HepG2 (cell line): ENCODE data around the gene ADARB2. TPM values are rescaled to one million over a fixed set of nuclear protein-coding genes. Genes with fewer than 3 reads are reported as not detected.

Source experiments
- ATAC-seq: fragments of 200-7000 bp; cut with Tn5 transposase; 3 replicates; pipeline ENCODE4 v1.9.1; 2020; ENCODE audit warnings: mild to moderate bottlenecking, moderate library complexity
- BruUV-seq: library from RNA; stranded (reverse); fragments of 400-500 nt; replicated peaks from 2 replicates; lab custom pipeline; 2021; lab: Mats Ljungman, UMichigan
- CTCF ChIA-PET: fragments of 300-600 bp; formaldehyde crosslinking; extraction: SDS; loops from one replicate; lab custom pipeline; 2021; ENCODE audit warnings: low total read pairs, inconsistent platforms, low intra/inter-chr PET ratio; lab: Yijun Ruan, JAX
- POLR2A ChIA-PET: fragments of 350-600 bp; sonication (Branson Sonifier 250); formaldehyde crosslinking; loops from one replicate; lab custom pipeline; 2020; ENCODE audit warnings: antibody characterized with exemption, inconsistent platforms; lab: Yijun Ruan, JAX
- DNase-seq: peaks from one replicate; pipeline ENCODE4 v3.0.0-alpha.2; 2015; ENCODE audit warnings: low spot score
- FAIRE-seq: peaks from 3 replicates; lab custom pipeline; 2011; peaks lifted over from hg19 to GRCh38; lab: Jason Lieb, UNC
- H2AFZ ChIP-seq: one replicate; pipeline ENCODE4 v1.6.1; 2011; ENCODE audit warnings: low read length, inconsistent platforms
- H3K27ac ChIP-seq: fragments of 300-600 bp; 3 replicates; pipeline ENCODE4 v1.8.0; 2011; ENCODE audit warnings: mixed run types, mild to moderate bottlenecking, mixed read lengths, low read length, inconsistent platforms; ENCODE audit not compliant: insufficient read depth; ENCODE audit errors: extremely low read length
- H3K27me3 ChIP-seq, 2 experiments: fragments of 200-600 bp in 1 of 2; 2 replicates in 1 of 2; 3 replicates in 1 of 2; pipeline versions ENCODE4 v1.6.0 to v1.8.0; 2011; ENCODE audit warnings: low read length in 2 of 2, mild to moderate bottlenecking in 2 of 2, moderate library complexity in 2 of 2, inconsistent platforms in 1 of 2; ENCODE audit not compliant: insufficient read depth in 2 of 2, control insufficient read depth in 1 of 2
- H3K36me3 ChIP-seq, 2 experiments: fragments of 200-600 bp in 1 of 2; replicated peaks in 1 of 2; 2 replicates in 1 of 2; 3 replicates in 1 of 2; pipeline versions ENCODE4 v1.5.1 to v1.8.0; 2011; ENCODE audit warnings: low read length in 2 of 2, inconsistent platforms in 1 of 2; ENCODE audit not compliant: insufficient read depth in 2 of 2, control insufficient read depth in 1 of 2
- H3K4me1 ChIP-seq: 2 replicates; pipeline ENCODE4 v1.5.1; 2012; ENCODE audit warnings: low read length, inconsistent platforms; ENCODE audit not compliant: insufficient read depth
- H3K4me2 ChIP-seq: 2 replicates; pipeline ENCODE4 v1.6.0; 2011; ENCODE audit warnings: low read depth, low read length, inconsistent platforms
- H3K4me3 ChIP-seq, 3 experiments: fragments of 200-600 bp in 1 of 3; sonication (generic), shearing (Covaris generic) in 1 of 3; replicated peaks in 1 of 3; 2 replicates each; pipeline ENCODE4 v1.5.1; 2011 to 2016; ENCODE audit warnings: low read length in 3 of 3, inconsistent platforms in 2 of 3, low read depth in 2 of 3, mild to moderate bottlenecking in 2 of 3, control low read depth in 1 of 3, mixed read lengths in 1 of 3; ENCODE audit not compliant: insufficient read depth in 1 of 3
- H3K79me2 ChIP-seq: one replicate; pipeline ENCODE4 v1.6.1; 2011; ENCODE audit warnings: low read length, inconsistent platforms; ENCODE audit not compliant: insufficient read depth
- H3K9ac ChIP-seq: 2 replicates; pipeline ENCODE4 v1.6.0; 2011; ENCODE audit warnings: mild to moderate bottlenecking, low read depth, low read length, inconsistent platforms; ENCODE audit not compliant: insufficient read depth
- H3K9me3 ChIP-seq: 2 replicates; pipeline ENCODE4 v1.5.1; 2012; ENCODE audit warnings: mild to moderate bottlenecking, low read length
- H4K20me1 ChIP-seq: 2 replicates; pipeline ENCODE4 v1.6.0; 2011; ENCODE audit warnings: inconsistent platforms, mild to moderate bottlenecking, low read length, moderate library complexity; ENCODE audit not compliant: insufficient read depth
- EHMT2 ChIP-seq: fragments of 200-600 bp; sonication (generic); IDR thresholded peaks from 2 replicates; pipeline ENCODE4 v1.7.0; 2017; ENCODE audit warnings: antibody characterized with exemption, low read depth, low read length, borderline replicate concordance
- GABPB1 ChIP-seq: IDR thresholded peaks from 2 replicates; pipeline ENCODE4 v1.6.1; 2016; ENCODE audit warnings: mild to moderate bottlenecking, missing genetic modification reagents, moderate library complexity, missing compliant biosample characterization
- SIN3A ChIP-seq: IDR thresholded peaks from 2 replicates; pipeline ENCODE4 v1.6.1; 2011; ENCODE audit warnings: low read depth, mild to moderate bottlenecking, control low read depth, low read length, borderline replicate concordance
- ZNF574 ChIP-seq: sonication (generic); formaldehyde crosslinking; IDR thresholded peaks from 2 replicates; pipeline ENCODE4 v1.4.0; 2020; ENCODE audit warnings: missing genetic modification reagents
- ZNF720 ChIP-seq: sonication (generic); formaldehyde crosslinking; IDR thresholded peaks from 2 replicates; pipeline ENCODE4 v1.4.0; 2020; ENCODE audit warnings: missing genetic modification reagents
- WGBS: methylation state at CpG from one replicate; pipeline ENCODE4 v1.1.6; 2017; ENCODE audit warnings: low lambda C conversion rate; 5-methylcytosine and 5-hydroxymethylcytosine counted together
- in situ Hi-C: cut with HindIII; loops from 2 replicates; pipeline ENCODE4 v1.10.0; 2017; ENCODE audit warnings: low pct_unique_long_range_greater_than_20kb; ENCODE audit not compliant: extremely low pct_ligation_motif_present
- intact Hi-C: fragments of 100-400 bp; cut with micrococcal nuclease; formaldehyde crosslinking; loops from one replicate; pipeline ENCODE4 v1.10.0; 2022; ENCODE audit not compliant: unreplicated experiment
- polyA plus RNA-seq, 8 experiments: library from polyadenylated mRNA; depleted of rRNA in 3 of 8; stranded (reverse) in 7 of 8; unstranded in 1 of 8; fragments of >200 nt; fragmentation: Illumina TruSeq in 4 of 8; extraction: Trizol in 4 of 8; gene quantifications; 2 replicates each; pipeline versions ENCODE4 v1.2.1 to v1.2.3, GENCODE V29; 2011 to 2016; ENCODE audit warnings: low read depth in 4 of 8, missing spikeins in 1 of 8, mixed read lengths in 1 of 8; ENCODE audit not compliant: insufficient read depth in 1 of 8
- total RNA-seq, 5 experiments: library from RNA; depleted of rRNA; stranded (reverse); fragments of >200 nt; fragmentation: Illumina TruSeq; extraction: Trizol; gene quantifications; 2 replicates each; pipeline ENCODE4 v1.2.3, GENCODE V29; 2016; ENCODE audit warnings: low read depth in 1 of 5
- TF ChIP-seq, protein P1 (sequence below): sonication (generic); formaldehyde crosslinking; IDR thresholded peaks from 2 replicates; pipeline ENCODE4 v1.4.0; 2020; ENCODE audit warnings: missing genetic modification reagents, borderline replicate concordance

Gene ADARB2
- total and polyA plus RNA-seq, 2 of the 13 experiments (the other 11 are each of a cell fraction or from before 2014, with no cell fraction given) = not detected

DNA sequence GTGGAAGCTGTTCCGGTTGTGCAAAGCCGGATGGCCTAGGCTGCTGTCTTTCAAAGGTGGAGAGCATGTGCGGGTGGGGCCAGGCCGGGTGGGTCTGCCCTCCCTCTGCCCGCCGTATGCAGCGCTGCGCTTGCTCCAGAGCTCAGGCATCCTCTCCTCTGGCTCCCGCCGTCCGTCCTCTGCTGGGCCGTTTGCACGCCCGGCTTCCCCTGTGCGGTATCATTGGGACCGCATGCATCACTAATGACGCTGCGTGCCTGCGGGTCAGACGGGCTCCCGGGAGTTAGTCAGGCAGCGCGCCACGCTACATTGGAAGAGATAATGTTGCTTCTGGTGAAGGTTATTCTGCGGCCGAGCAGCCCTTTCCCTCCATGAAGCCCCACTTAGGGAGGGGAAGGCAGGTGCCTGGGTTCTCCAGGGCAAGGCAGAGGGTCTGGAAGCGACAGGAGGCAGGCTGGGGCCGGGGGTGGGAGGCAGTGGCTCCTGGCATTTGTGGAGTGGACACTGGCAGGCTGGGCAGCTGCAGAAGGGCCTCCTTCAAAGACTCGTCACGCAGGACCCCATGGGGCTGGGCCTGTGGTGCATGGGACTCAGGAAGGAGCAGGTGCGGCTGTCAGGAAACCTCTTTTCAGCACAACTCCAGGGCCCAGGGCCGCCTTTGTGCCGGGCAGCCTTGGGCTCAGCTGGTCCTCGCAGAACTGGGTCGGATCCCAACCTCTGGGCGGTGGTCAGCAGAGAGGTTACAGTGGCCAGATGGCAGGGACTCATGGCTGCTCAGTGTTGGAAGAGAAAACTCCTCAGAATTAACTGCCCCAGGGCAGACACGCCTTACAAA, 362.6 kb downstream of the ADARB2 start:
- CTCF ChIA-PET = no interaction called here

More for the DNA sequence above, 362.6 kb downstream of the ADARB2 start:
- H3K4me1 ChIP-seq = peaks cover 14% of the 10 kb centered on the region
- in situ Hi-C loops = no loop called here
- H3K4me3 ChIP-seq = no peak overlapping the region
- H3K36me3 ChIP-seq = no peaks in the 10 kb centered on the region
- H4K20me1 ChIP-seq = no peaks in the 10 kb centered on the region
- no peak overlapping the region for H2AFZ ChIP-seq
- intact Hi-C loops = loop anchor here (5.0 kb wide), 1 partner anchor 968 kb away; no protein-coding TSS in a partner anchor
- H3K27ac ChIP-seq = no peak overlapping the region
- H3K9me3 ChIP-seq = no peaks in the 10 kb centered on the region
- 54% methylated on average over 23 of the region's 37 CpGs for WGBS
- POLR2A ChIA-PET = no interaction called here
- H3K27me3 ChIP-seq = peaks cover 3 to 17% of the 10 kb centered on the region in 2 experiments; a peak in 3 of 5 replicates
- H3K4me2 ChIP-seq = no peak overlapping the region
- no peak overlapping the region for H3K9ac ChIP-seq
- no peak for FAIRE-seq
- BruUV-seq = no TSS peak
- TF ChIP-seq GABPB1 (CRISPR knock-in tag) (no peak), EHMT2 (no peak), ZNF720 (CRISPR knock-in tag) (no peak), ZNF574 (CRISPR knock-in tag) (no peak), SIN3A (no peak)
- TF ChIP-seq, protein P1, sequence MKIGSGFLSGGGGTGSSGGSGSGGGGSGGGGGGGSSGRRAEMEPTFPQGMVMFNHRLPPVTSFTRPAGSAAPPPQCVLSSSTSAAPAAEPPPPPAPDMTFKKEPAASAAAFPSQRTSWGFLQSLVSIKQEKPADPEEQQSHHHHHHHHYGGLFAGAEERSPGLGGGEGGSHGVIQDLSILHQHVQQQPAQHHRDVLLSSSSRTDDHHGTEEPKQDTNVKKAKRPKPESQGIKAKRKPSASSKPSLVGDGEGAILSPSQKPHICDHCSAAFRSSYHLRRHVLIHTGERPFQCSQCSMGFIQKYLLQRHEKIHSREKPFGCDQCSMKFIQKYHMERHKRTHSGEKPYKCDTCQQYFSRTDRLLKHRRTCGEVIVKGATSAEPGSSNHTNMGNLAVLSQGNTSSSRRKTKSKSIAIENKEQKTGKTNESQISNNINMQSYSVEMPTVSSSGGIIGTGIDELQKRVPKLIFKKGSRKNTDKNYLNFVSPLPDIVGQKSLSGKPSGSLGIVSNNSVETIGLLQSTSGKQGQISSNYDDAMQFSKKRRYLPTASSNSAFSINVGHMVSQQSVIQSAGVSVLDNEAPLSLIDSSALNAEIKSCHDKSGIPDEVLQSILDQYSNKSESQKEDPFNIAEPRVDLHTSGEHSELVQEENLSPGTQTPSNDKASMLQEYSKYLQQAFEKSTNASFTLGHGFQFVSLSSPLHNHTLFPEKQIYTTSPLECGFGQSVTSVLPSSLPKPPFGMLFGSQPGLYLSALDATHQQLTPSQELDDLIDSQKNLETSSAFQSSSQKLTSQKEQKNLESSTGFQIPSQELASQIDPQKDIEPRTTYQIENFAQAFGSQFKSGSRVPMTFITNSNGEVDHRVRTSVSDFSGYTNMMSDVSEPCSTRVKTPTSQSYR (CRISPR knock-in tag) = no peak
- H3K79me2 ChIP-seq = no peaks in the 10 kb centered on the region
- ATAC-seq = no peak
- no peak for DNase-seq
